Measurements from ENCODE around the gene CYP4V2. TPM values are rescaled to one million over a fixed set of nuclear protein-coding genes. Genes with fewer than 3 reads are reported as not detected.

CYP4V2 gene
- total and polyA plus RNA-seq, 12 donors: 8.1 to 37.9 (median 25.9) TPM

GRCh38 chr4:186221624-186222023 lies 30.3 kb downstream of the CYP4V2 start:
- intact Hi-C loops (cut with DNase I): no loop called here
- 94 to 95% methylated on average over 1 of the region's 1 CpG for WGBS, 2 donors
- H3K36me3 ChIP-seq: no peaks in the 10 kb centered on the region
- H3K27me3 ChIP-seq: no peaks in the 10 kb centered on the region
- no peak for ATAC-seq
- no peak for TF ChIP-seq CTCF (IDR thresholded peaks at IDR 0.05)
- H3K4me1 ChIP-seq: no peaks in the 10 kb centered on the region
- H3K4me3 ChIP-seq: no peak overlapping the region
- H3K9me3 ChIP-seq: peaks cover 0 to 18% (median 6%) of the 10 kb centered on the region in 11 donors
- no peak for DNase-seq
- H3K27ac ChIP-seq: no peak overlapping the region

DNA sequence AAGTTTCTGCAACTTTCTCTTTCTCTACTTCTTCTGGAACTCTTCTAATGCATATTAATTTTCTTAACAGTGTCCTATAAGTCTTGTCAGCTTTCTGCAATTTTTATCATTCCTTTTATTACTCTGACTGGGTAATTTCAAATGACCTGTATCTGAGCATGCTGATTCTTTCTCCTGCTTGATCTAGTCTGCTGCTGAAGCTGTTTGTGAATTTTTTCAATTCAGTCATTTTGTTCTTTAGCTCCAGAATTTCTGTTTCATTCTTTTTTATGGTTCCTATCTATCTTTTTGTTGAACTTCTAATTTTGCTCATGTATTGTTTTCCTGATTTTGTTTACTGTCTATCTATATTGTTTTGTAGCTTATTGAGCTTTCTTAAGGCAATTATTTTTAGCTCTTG lies 34.5 kb downstream of the CYP4V2 start:
- peaks cover 0 to 13% (median 7%) of the 10 kb centered on the region in 9 donors for H3K4me1 ChIP-seq
- H3K27ac ChIP-seq: no peak overlapping the region
- ATAC-seq (no peak), DNase-seq (no peak)
- no peak for TF ChIP-seq CTCF (IDR thresholded peaks at IDR 0.05)
- H3K36me3 ChIP-seq: no peaks in the 10 kb centered on the region
- peaks cover 0 to 18% (median 6%) of the 10 kb centered on the region in 11 donors for H3K9me3 ChIP-seq
- H3K27me3 ChIP-seq: no peaks in the 10 kb centered on the region
- no peak overlapping the region for H3K4me3 ChIP-seq
- intact Hi-C loops (cut with DNase I): no loop called here

DNA sequence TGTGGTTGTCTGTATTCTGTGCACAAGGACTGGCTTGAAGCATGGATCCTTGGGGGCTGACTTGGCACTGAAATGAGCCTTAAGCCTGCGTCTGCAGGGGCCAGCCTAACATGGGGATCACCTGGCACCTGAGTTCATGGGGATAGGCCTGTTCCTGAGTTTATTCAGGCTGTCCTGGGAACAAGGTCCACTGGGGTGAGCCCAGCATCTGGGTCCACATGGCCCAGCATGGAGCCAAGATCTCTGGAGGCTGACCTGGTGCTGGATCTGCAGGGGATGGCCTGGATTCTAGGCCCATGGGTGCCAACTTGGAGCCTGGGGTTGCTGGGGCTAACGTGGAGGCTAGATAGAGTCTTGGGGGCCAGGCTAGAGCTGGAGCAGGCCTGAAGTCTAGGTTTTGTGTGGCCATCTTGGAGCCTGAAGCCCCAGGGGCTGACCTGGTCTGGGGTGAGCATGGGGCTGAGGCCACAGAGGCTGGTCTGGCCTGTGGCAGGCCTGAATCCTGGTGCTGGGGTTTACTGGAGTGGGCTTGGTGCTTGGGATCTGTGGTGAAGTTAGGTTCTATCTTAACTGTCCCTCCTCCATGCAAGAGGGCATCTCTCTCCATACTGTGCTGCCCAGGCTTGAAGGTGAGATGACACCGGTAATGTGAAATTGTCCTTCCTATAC lies 35.3 kb downstream of the CYP4V2 start:
- ATAC-seq (peak in 2 of 8 donors; percentile 20 to 38), DNase-seq (no peak)
- no peak overlapping the region for H3K4me3 ChIP-seq
- no peaks in the 10 kb centered on the region for H3K36me3 ChIP-seq
- H3K4me1 ChIP-seq: peaks cover 0 to 13% (median 7%) of the 10 kb centered on the region in 9 donors
- no peaks in the 10 kb centered on the region for H3K27me3 ChIP-seq
- H3K9me3 ChIP-seq: peaks cover 0 to 18% (median 6%) of the 10 kb centered on the region in 11 donors
- WGBS, 2 donors: 92 to 98% methylated on average over 3 of the region's 3 CpGs
- H3K27ac ChIP-seq: no peak overlapping the region
- intact Hi-C loops (cut with DNase I): no loop called here
- no peak for TF ChIP-seq CTCF (IDR thresholded peaks at IDR 0.05)

- 52 to 58% methylated on average over 5 of the region's 5 CpGs for WGBS, 2 donors
- no peak within 1 kb of the TSS for H3K27ac ChIP-seq
- H3K27me3 ChIP-seq: no peaks in the 10 kb centered on the region
- no peak for TF ChIP-seq CTCF (IDR thresholded peaks at IDR 0.05)
- H3K4me3 ChIP-seq: peak within 1 kb of the TSS in 5 of 10 donors; percentile 18 to 31 (median 25)
- no peak for ATAC-seq
- peaks cover 0 to 18% (median 6%) of the 10 kb centered on the region in 11 donors for H3K9me3 ChIP-seq
- intact Hi-C loops (cut with DNase I): no loop called here
- H3K36me3 ChIP-seq: peaks cover 0 to 2% (median 0%) of the 10 kb centered on the region in 9 donors
- DNase-seq: no peak
- H3K4me1 ChIP-seq: peaks cover 0 to 13% (median 7%) of the 10 kb centered on the region in 9 donors
Measured at GRCh38 chr4:186227221-186227620, 35.9 kb downstream of the CYP4V2 start, which contains the start of gene KLKB1. KLKB1 (plus strand) TSS chr4:186227507; CDS start chr4:186228196, 689 bp downstream.

Measured in heart right ventricle (tissue), 16 donors.